GM12878 (cell line): ENCODE results near the gene ELAVL3. TPM values are rescaled to one million over a fixed set of nuclear protein-coding genes. Genes with fewer than 3 reads are reported as not detected.

ENCODE experiments used
- ATAC-seq: fragments of 200-7000 bp; cut with Tn5 transposase; 3 replicates; pipeline ENCODE4 v1.9.1; 2020; ENCODE audit warnings: mild to moderate bottlenecking, moderate library complexity
- BruUV-seq: library from RNA; stranded (reverse); fragments of 400-500 nt; replicated peaks from 2 replicates; lab custom pipeline; 2021; lab: Mats Ljungman, UMichigan
- CTCF ChIA-PET: fragments of 300-600 bp; sonication (Branson Sonifier 250); formaldehyde crosslinking; extraction: SDS; loops from one replicate; lab custom pipeline; 2021; ENCODE audit warnings: inconsistent platforms; lab: Yijun Ruan, JAX
- POLR2A ChIA-PET: fragments of 350-600 bp; formaldehyde crosslinking; extraction: SDS; loops from one replicate; lab custom pipeline; 2021; ENCODE audit warnings: inconsistent platforms; lab: Charles Lee
- RAD21 ChIA-PET: fragments of 300-600 bp; sonication (Branson Sonifier 250); formaldehyde crosslinking; loops from one replicate; lab custom pipeline; 2023; ENCODE audit warnings: antibody characterized with exemption; ENCODE audit not compliant: unreplicated experiment; lab: Charles Lee
- SMC1A ChIA-PET: fragments of 300-600 bp; sonication (Branson Sonifier 250); formaldehyde crosslinking; loops from one replicate; lab custom pipeline; 2023; ENCODE audit not compliant: unreplicated experiment, uncharacterized antibody; lab: Charles Lee
- DNase-seq: peaks from one replicate; pipeline ENCODE4 v3.0.0-alpha.2; 2011; ENCODE audit warnings: low read depth, low spot score
- FAIRE-seq: peaks from 3 replicates; lab custom pipeline; 2011; peaks lifted over from hg19 to GRCh38; lab: Jason Lieb, UNC
- H2AFZ ChIP-seq: 2 replicates; pipeline ENCODE4 v1.6.0; 2011; ENCODE audit warnings: low read depth, low read length, control low read depth; ENCODE audit not compliant: control insufficient read depth
- H3K27ac ChIP-seq: 2 replicates; pipeline ENCODE4 v1.5.1; 2011; ENCODE audit warnings: control low read depth; ENCODE audit not compliant: control insufficient read depth, insufficient read depth
- H3K27me3 ChIP-seq, 2 experiments: replicated peaks in 1 of 2; 2 replicates each; pipeline versions ENCODE4 v1.6.0 to v1.6.1; 2011; ENCODE audit warnings: low read length in 1 of 2; ENCODE audit not compliant: control insufficient read depth in 2 of 2, insufficient read depth in 2 of 2
- H3K36me3 ChIP-seq, 2 experiments: 2 replicates each; pipeline ENCODE4 v1.5.1; 2011; ENCODE audit warnings: low read length in 1 of 2; ENCODE audit not compliant: control insufficient read depth in 2 of 2, insufficient read depth in 2 of 2
- H3K4me1 ChIP-seq: 2 replicates; pipeline ENCODE4 v1.6.1; 2011; ENCODE audit warnings: mild to moderate bottlenecking, low read length, moderate library complexity, mixed read lengths; ENCODE audit not compliant: control insufficient read depth, insufficient read depth
- H3K4me2 ChIP-seq: 2 replicates; pipeline ENCODE4 v1.6.0; 2011; ENCODE audit warnings: control low read depth; ENCODE audit not compliant: control insufficient read depth, insufficient read depth
- H3K4me3 ChIP-seq: fragments of 200-600 bp; sonication (generic); 2 replicates; pipeline ENCODE4 v1.5.1; 2016
- H3K79me2 ChIP-seq: 2 replicates; pipeline ENCODE4 v1.6.0; 2011; ENCODE audit warnings: low read length; ENCODE audit not compliant: control insufficient read depth, insufficient read depth
- H3K9ac ChIP-seq: 2 replicates; pipeline ENCODE4 v1.8.0; 2011; ENCODE audit warnings: low read length, control low read depth, mixed read lengths; ENCODE audit not compliant: control insufficient read depth, insufficient read depth
- H3K9me3 ChIP-seq: replicated peaks from 3 replicates; pipeline ENCODE4 v1.5.1; 2011; ENCODE audit warnings: mild to moderate bottlenecking, low read length; ENCODE audit not compliant: control insufficient read depth, insufficient read depth
- H4K20me1 ChIP-seq: 2 replicates; pipeline ENCODE4 v1.6.0; 2011; ENCODE audit not compliant: control insufficient read depth, insufficient read depth
- BRCA1 ChIP-seq: IDR thresholded peaks from 2 replicates; pipeline ENCODE4 v1.6.1; 2011; ENCODE audit warnings: low read depth, low read length, improper control_type of control experiment
- IKZF1 ChIP-seq: fragments of 450-650 bp; conservative IDR thresholded peaks from 2 replicates; pipeline ENCODE4 v1.6.1; 2017; ENCODE audit warnings: antibody characterized with exemption, mild to moderate bottlenecking
- MTA3 ChIP-seq: IDR thresholded peaks from 2 replicates; pipeline ENCODE4 v1.6.1; 2012; ENCODE audit warnings: low read length, inconsistent platforms, borderline replicate concordance
- RB1 ChIP-seq: fragments of 450-650 bp; formaldehyde crosslinking; IDR thresholded peaks from 2 replicates; pipeline ENCODE4 v1.6.1; 2017; ENCODE audit warnings: mild to moderate bottlenecking, borderline replicate concordance
- RUNX3 ChIP-seq: IDR thresholded peaks from 2 replicates; pipeline ENCODE4 v1.6.1; 2012; ENCODE audit warnings: low read length, inconsistent platforms
- TCF7 ChIP-seq: IDR thresholded peaks from 2 replicates; pipeline ENCODE4 v1.6.1; 2014; ENCODE audit warnings: antibody characterized with exemption, borderline replicate concordance
- ZSCAN29 ChIP-seq: fragments of 450-650 bp; IDR thresholded peaks from 2 replicates; pipeline ENCODE4 v1.6.1; 2017; ENCODE audit warnings: mild to moderate bottlenecking, moderate library complexity
- WGBS: methylation state at CpG from one replicate; pipeline ENCODE4 v1.1.6; 2016; ENCODE audit warnings: low lambda C conversion rate; ENCODE audit not compliant: insufficient replicate concordance, insufficient coverage; ENCODE audit errors: missing lambda C conversion rate; 5-methylcytosine and 5-hydroxymethylcytosine counted together
- in situ Hi-C: fragments of 300-500 bp; cut with MboI; formaldehyde crosslinking; loops from 9 replicates; pipeline ENCODE4 v1.14.3; 2018; ENCODE audit warnings: mixed read lengths
- intact Hi-C: fragments of 100-400 bp; cut with micrococcal nuclease; formaldehyde crosslinking; loops from one replicate; pipeline ENCODE4 v1.14.2; 2022; ENCODE audit not compliant: unreplicated experiment
- polyA plus RNA-seq, 11 experiments: library from polyadenylated mRNA; depleted of rRNA in 4 of 11; unstranded in 6 of 11; stranded (reverse) in 5 of 11; fragments of >200 nt; fragmentation: Nextera tagmentation in 4 of 11; fragmentation: Illumina TruSeq in 1 of 11; extraction: Ambion mirVana in 4 of 11; extraction: Trizol in 1 of 11; gene quantifications; 1 replicate in 1 of 11; 2 replicates in 10 of 11; pipeline versions ENCODE4 v1.2.1 to v1.2.3, GENCODE V29; 2011 to 2016; ENCODE audit warnings: inconsistent platforms in 2 of 11, missing spikeins in 2 of 11, low read depth in 1 of 11
- total RNA-seq, 4 experiments: library from RNA; depleted of rRNA in 3 of 4; stranded (reverse); fragments of >200 nt in 3 of 4; fragmentation: Illumina TruSeq in 1 of 4; extraction: Trizol in 1 of 4; gene quantifications; 2 replicates each; pipeline versions ENCODE4 v1.2.1 to v1.2.3, GENCODE V29; 2013 to 2021
- TF ChIP-seq, protein P1 (sequence below): fragments of 450-650 bp; IDR thresholded peaks from 2 replicates; pipeline ENCODE4 v1.6.1; 2018; ENCODE audit warnings: mild to moderate bottlenecking, low read depth, moderate library complexity; ENCODE audit not compliant: partially characterized antibody
- TF ChIP-seq, protein P2 (sequence below): fragments of 450-650 bp; IDR thresholded peaks from 2 replicates; pipeline ENCODE4 v1.6.1; 2017; ENCODE audit warnings: low read depth, mild to moderate bottlenecking, moderate library complexity
- TF ChIP-seq, protein P3 (sequence below): fragments of 450-650 bp; IDR thresholded peaks from 2 replicates; pipeline ENCODE4 v1.6.1; 2016; ENCODE audit warnings: mild to moderate bottlenecking, moderate library complexity, borderline replicate concordance

The ELAVL3 gene
- total and polyA plus RNA-seq, 10 of the 15 experiments (the other 5 are each of a cell fraction or from before 2014, with no cell fraction given) = under 0.01 to 0.05 (median 0.01) TPM; not detected in 7

DNA sequence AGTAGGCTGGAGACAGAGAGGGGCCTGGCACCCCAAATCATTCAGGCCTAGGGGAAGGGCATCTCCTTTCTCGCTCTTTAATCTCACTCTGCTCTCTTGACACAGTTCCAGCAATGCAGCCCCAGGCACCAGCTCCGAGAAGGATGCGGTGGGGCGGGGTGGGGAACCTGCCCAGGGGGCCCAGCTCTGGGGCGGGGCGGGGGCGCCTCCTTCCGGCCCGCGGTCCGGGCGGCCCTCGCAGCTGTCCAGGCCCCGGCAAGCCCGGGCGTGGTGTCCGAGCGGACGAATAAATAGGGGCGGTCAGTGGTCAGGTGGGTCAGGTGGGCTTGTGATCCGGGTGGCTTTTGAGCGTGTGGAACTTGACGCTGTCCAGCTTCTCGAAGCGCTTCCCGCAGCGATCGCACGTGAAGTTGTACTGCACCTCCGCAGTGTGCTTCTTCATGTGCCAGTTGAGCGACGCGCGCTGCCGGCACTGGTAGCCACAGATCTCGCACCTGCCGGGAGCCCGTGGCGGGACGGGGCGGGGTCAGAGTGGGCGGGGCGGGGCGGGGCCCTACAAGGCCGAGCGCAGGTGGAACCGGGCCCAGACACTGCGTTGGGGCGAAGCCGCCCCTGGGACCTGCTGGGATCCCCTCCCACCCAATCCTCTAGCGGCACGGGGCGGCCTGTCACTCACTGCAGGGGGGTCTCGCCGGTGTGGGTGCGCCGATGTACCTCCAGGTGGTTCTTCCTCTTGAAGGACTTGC lies 2.7 kb upstream of the ELAVL3 start:
- Histone ChIP-seq H3K36me3 (no peaks in the 10 kb centered on the region), H3K4me1 (peaks cover 19% of the 10 kb centered on the region), H3K27me3 (peaks cover 8 to 10% of the 10 kb centered on the region in 2 experiments), H3K79me2 (no peaks in the 10 kb centered on the region), H2AFZ (no peak overlapping the region), H3K27ac (no peak overlapping the region), H4K20me1 (no peaks in the 10 kb centered on the region), H3K9ac (no peak overlapping the region), H3K4me3 (no peak overlapping the region), H3K4me2 (peak overlapping the region; percentile 87), H3K9me3 (no peaks in the 10 kb centered on the region; the same call in 2 of the 3 replicates)
- RAD21 ChIA-PET = interaction anchor here (1.1 to 2.2 kb wide), 8 partner anchors 13 to 197 kb away, joined by 3 to 43 read pairs (median 9); partner anchors contain the start of genes SWSAP1 and TSPAN16
- TF ChIP-seq RB1 (no peak), RUNX3 (no peak), ZSCAN29 (no peak), BRCA1 (no peak), IKZF1 (no peak), MTA3 (no peak), TCF7 (no peak)
- TF ChIP-seq, protein P1, sequence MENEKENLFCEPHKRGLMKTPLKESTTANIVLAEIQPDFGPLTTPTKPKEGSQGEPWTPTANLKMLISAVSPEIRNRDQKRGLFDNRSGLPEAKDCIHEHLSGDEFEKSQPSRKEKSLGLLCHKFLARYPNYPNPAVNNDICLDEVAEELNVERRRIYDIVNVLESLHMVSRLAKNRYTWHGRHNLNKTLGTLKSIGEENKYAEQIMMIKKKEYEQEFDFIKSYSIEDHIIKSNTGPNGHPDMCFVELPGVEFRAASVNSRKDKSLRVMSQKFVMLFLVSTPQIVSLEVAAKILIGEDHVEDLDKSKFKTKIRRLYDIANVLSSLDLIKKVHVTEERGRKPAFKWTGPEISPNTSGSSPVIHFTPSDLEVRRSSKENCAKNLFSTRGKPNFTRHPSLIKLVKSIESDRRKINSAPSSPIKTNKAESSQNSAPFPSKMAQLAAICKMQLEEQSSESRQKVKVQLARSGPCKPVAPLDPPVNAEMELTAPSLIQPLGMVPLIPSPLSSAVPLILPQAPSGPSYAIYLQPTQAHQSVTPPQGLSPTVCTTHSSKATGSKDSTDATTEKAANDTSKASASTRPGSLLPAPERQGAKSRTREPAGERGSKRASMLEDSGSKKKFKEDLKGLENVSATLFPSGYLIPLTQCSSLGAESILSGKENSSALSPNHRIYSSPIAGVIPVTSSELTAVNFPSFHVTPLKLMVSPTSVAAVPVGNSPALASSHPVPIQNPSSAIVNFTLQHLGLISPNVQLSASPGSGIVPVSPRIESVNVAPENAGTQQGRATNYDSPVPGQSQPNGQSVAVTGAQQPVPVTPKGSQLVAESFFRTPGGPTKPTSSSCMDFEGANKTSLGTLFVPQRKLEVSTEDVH = no peak
- TF ChIP-seq, protein P2, sequence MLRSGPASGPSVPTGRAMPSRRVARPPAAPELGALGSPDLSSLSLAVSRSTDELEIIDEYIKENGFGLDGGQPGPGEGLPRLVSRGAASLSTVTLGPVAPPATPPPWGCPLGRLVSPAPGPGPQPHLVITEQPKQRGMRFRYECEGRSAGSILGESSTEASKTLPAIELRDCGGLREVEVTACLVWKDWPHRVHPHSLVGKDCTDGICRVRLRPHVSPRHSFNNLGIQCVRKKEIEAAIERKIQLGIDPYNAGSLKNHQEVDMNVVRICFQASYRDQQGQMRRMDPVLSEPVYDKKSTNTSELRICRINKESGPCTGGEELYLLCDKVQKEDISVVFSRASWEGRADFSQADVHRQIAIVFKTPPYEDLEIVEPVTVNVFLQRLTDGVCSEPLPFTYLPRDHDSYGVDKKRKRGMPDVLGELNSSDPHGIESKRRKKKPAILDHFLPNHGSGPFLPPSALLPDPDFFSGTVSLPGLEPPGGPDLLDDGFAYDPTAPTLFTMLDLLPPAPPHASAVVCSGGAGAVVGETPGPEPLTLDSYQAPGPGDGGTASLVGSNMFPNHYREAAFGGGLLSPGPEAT = no peak
- TF ChIP-seq, protein P3, sequence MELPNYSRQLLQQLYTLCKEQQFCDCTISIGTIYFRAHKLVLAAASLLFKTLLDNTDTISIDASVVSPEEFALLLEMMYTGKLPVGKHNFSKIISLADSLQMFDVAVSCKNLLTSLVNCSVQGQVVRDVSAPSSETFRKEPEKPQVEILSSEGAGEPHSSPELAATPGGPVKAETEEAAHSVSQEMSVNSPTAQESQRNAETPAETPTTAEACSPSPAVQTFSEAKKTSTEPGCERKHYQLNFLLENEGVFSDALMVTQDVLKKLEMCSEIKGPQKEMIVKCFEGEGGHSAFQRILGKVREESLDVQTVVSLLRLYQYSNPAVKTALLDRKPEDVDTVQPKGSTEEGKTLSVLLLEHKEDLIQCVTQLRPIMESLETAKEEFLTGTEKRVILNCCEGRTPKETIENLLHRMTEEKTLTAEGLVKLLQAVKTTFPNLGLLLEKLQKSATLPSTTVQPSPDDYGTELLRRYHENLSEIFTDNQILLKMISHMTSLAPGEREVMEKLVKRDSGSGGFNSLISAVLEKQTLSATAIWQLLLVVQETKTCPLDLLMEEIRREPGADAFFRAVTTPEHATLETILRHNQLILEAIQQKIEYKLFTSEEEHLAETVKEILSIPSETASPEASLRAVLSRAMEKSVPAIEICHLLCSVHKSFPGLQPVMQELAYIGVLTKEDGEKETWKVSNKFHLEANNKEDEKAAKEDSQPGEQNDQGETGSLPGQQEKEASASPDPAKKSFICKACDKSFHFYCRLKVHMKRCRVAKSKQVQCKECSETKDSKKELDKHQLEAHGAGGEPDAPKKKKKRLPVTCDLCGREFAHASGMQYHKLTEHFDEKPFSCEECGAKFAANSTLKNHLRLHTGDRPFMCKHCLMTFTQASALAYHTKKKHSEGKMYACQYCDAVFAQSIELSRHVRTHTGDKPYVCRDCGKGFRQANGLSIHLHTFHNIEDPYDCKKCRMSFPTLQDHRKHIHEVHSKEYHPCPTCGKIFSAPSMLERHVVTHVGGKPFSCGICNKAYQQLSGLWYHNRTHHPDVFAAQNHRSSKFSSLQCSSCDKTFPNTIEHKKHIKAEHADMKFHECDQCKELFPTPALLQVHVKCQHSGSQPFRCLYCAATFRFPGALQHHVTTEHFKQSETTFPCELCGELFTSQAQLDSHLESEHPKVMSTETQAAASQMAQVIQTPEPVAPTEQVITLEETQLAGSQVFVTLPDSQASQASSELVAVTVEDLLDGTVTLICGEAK = no peak
- CTCF ChIA-PET = interaction anchor here (0.6 to 3.3 kb wide), 22 partner anchors 13 to 541 kb away, joined by 3 to 76 read pairs (median 6); partner anchors contain the start of genes CCDC159, ODAD3, PRKCSH and SWSAP1
- POLR2A ChIA-PET = interaction anchor here (0.8 to 1.8 kb wide), 5 partner anchors 31 to 108 kb away, joined by 3 to 12 read pairs (median 7); partner anchors contain the start of genes ECSIT and SWSAP1
- SMC1A ChIA-PET = interaction anchor here (0.9 to 2.4 kb wide), 13 partner anchors 23 to 448 kb away, joined by 3 to 30 read pairs (median 5); partner anchors contain the start of genes CCDC159, SWSAP1, TMEM205 and TSPAN16
- DNase-seq (no peak), FAIRE-seq (no peak), ATAC-seq (no peak)
- intact Hi-C loops = loop anchor here (2.0 kb wide), 2 partner anchors 103 to 191 kb away; no protein-coding TSS in a partner anchor
- in situ Hi-C loops = no loop called here
- BruUV-seq = no TSS peak
- 89% methylated on average over 37 of the region's 57 CpGs for WGBS
